ENCODE results near the gene TFIP11.

Gene TFIP11

GRCh38 chr22:26479043-26479791, 33.1 kb downstream of the TFIP11 start:
- TF ChIP-seq CTCF (IDR thresholded peaks at IDR 0.05; ENCODE audit: low read depth, low read length) = no peak
- no peak for DNase-seq (ENCODE audit: low read depth in 2 of 2)
- no peak overlapping the region for H3K4me3 ChIP-seq (replicated peaks in 1 of 2; ENCODE audit: low read depth in 2 of 2, low read length in 2 of 2)

- no peak overlapping the region for H3K4me3 ChIP-seq (replicated peaks in 1 of 2; ENCODE audit: low read depth in 2 of 2, low read length in 2 of 2)
- TF ChIP-seq CTCF (IDR thresholded peaks at IDR 0.05; ENCODE audit: low read depth, low read length) = no peak
- no peak for DNase-seq (ENCODE audit: low read depth in 2 of 2)
These were observed 34.9 kb downstream of the TFIP11 start for GRCh38 chr22:26477341-26477731.

- no peak for TF ChIP-seq CTCF (IDR thresholded peaks at IDR 0.05; ENCODE audit: low read depth, low read length)
- no peak overlapping the region for H3K4me3 ChIP-seq (replicated peaks in 1 of 2; ENCODE audit: low read depth in 2 of 2, low read length in 2 of 2)
- DNase-seq (ENCODE audit: low read depth in 2 of 2) = peak; percentile 29 to 72
These were observed 35.5 kb downstream of the TFIP11 start for GRCh38 chr22:26476705-26477340.

DNA sequence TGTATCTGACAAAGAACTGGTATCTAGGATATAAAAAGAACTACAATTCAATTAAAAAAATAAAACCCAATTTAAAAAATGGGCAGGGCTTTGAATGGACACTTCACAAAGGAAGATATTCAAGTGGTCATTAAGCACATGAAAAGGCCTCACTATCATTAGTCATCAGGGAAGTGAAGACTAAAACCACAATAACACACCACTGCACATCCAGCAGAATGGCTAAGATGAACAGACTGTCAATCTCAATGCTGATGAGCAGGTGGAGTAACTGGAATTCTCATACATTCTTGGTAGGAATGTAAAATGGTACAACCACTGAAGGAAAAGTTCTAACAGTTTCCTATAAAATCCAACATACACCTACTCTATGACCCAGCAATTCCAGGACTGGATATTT, 37.6 kb downstream of the TFIP11 start:
- no peak for TF ChIP-seq CTCF (IDR thresholded peaks at IDR 0.05; ENCODE audit: low read depth, low read length)
- DNase-seq (ENCODE audit: low read depth in 2 of 2) = no peak
- H3K4me3 ChIP-seq (replicated peaks in 1 of 2; ENCODE audit: low read depth in 2 of 2, low read length in 2 of 2) = no peak overlapping the region

DNA sequence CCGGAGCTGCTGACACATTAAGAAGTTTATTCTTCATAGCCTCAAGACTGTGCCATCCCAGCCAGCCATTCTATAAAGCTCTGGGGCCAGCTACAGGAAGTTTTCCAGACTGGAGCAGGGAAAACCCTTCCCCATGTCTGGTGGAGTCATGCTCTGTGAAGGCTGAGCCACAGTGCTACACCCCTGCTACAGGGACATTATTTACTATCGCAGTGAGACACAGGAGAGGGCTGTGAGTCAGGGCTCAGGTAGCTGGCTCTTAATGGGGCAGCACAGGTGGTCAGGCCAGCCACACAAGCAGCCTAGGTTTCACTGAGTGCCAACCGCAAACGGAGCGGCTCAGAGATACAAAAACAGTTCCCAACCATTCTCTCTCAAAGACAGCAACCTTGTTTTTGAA, 40.8 kb downstream of the TFIP11 start:
- peak; percentile 21 to 74 for DNase-seq (ENCODE audit: low read depth in 2 of 2)
- no peak overlapping the region for H3K4me3 ChIP-seq (replicated peaks in 1 of 2; ENCODE audit: low read depth in 2 of 2, low read length in 2 of 2)
- TF ChIP-seq CTCF (IDR thresholded peaks at IDR 0.05; ENCODE audit: low read depth, low read length) = no peak

GRCh38 chr22:26470807-26471206, 41.5 kb downstream of the TFIP11 start:
- TF ChIP-seq CTCF (IDR thresholded peaks at IDR 0.05; ENCODE audit: low read depth, low read length) = no peak
- H3K4me3 ChIP-seq (replicated peaks in 1 of 2; ENCODE audit: low read depth in 2 of 2, low read length in 2 of 2) = no peak overlapping the region
- no peak for DNase-seq (ENCODE audit: low read depth in 2 of 2)

Data from cardiac fibroblast (primary cell).